A673 (cell line): ENCODE data around the gene TTC7B.

Source experiments
- EZH2 ChIP-seq: fragments of 200-600 bp; sonication (generic); IDR thresholded peaks from 2 replicates; pipeline ENCODE4 v1.6.1; 2017; ENCODE audit warnings: borderline replicate concordance, low read depth, mild to moderate bottlenecking, mixed read lengths, antibody characterized with exemption, low read length; ENCODE audit not compliant: poor library complexity, severe bottlenecking
- TF ChIP-seq, protein P1 (sequence below): fragments of 300-800, 200-600 bp; sonication (generic); conservative IDR thresholded peaks from 2 replicates; pipeline ENCODE4 v1.5.1; 2017; ENCODE audit warnings: low read depth, mild to moderate bottlenecking, antibody characterized with exemption, low read length, moderate library complexity, mixed read lengths

GRCh38 chr14:90703841-90704737 is 112.1 kb downstream of the TTC7B start:
- TF ChIP-seq, protein P1, sequence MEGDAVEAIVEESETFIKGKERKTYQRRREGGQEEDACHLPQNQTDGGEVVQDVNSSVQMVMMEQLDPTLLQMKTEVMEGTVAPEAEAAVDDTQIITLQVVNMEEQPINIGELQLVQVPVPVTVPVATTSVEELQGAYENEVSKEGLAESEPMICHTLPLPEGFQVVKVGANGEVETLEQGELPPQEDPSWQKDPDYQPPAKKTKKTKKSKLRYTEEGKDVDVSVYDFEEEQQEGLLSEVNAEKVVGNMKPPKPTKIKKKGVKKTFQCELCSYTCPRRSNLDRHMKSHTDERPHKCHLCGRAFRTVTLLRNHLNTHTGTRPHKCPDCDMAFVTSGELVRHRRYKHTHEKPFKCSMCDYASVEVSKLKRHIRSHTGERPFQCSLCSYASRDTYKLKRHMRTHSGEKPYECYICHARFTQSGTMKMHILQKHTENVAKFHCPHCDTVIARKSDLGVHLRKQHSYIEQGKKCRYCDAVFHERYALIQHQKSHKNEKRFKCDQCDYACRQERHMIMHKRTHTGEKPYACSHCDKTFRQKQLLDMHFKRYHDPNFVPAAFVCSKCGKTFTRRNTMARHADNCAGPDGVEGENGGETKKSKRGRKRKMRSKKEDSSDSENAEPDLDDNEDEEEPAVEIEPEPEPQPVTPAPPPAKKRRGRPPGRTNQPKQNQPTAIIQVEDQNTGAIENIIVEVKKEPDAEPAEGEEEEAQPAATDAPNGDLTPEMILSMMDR, result no peak
- no peak for TF ChIP-seq EZH2
